H1 (cell line): ENCODE results near the gene APBB3. TPM values are rescaled to one million over a fixed set of nuclear protein-coding genes. Genes with fewer than 3 reads are reported as not detected.

Experiments used
- CTCF ChIA-PET: fragments of 300-600 bp; sonication (Branson Sonifier 250); formaldehyde crosslinking; loops from one replicate; lab custom pipeline; 2021; ENCODE audit not compliant: partially characterized antibody; lab: Charles Lee
- POLR2A ChIA-PET: fragments of 300-600 bp; sonication (Branson Sonifier 250); formaldehyde crosslinking; loops from one replicate; lab custom pipeline; 2021; ENCODE audit warnings: inconsistent platforms; ENCODE audit not compliant: partially characterized antibody; lab: Charles Lee
- DNase-seq, 2 experiments: peaks; one replicate each; pipeline versions ENCODE4 v3.0.0 to v3.0.0-alpha.2; 2010 to 2022; ENCODE audit warnings: low spot score in 2 of 2, low read depth in 1 of 2, mixed read lengths in 1 of 2
- FAIRE-seq: peaks from 2 replicates; lab custom pipeline; 2011; peaks lifted over from hg19 to GRCh38; lab: Jason Lieb, UNC
- H2AFZ ChIP-seq: 2 replicates; pipeline ENCODE4 v1.8.1; 2012; ENCODE audit warnings: low read length, inconsistent platforms
- H2AK5ac ChIP-seq: 2 replicates; pipeline ENCODE4 v1.6.1; 2013; ENCODE audit warnings: low read depth, low read length
- H2BK120ac ChIP-seq: replicated peaks from 2 replicates; pipeline ENCODE3; 2013; ENCODE audit warnings: low read depth, low read length, inconsistent platforms
- H2BK12ac ChIP-seq: 2 replicates; pipeline ENCODE4 v1.6.1; 2013; ENCODE audit warnings: low read depth, low read length
- H2BK15ac ChIP-seq: 2 replicates; pipeline ENCODE4 v1.6.1; 2013; ENCODE audit warnings: low read length
- H2BK20ac ChIP-seq: 2 replicates; pipeline ENCODE4 v1.6.1; 2013; ENCODE audit warnings: low read length
- H2BK5ac ChIP-seq: 2 replicates; pipeline ENCODE4 v1.6.1; 2013; ENCODE audit warnings: low read depth, low read length
- H3K14ac ChIP-seq: 2 replicates; pipeline ENCODE4 v1.6.1; 2013; ENCODE audit warnings: inconsistent platforms; ENCODE audit not compliant: insufficient read length
- H3K18ac ChIP-seq: 2 replicates; pipeline ENCODE4 v1.6.1; 2013; ENCODE audit warnings: low read length; ENCODE audit errors: extremely low read depth
- H3K23ac ChIP-seq: 2 replicates; pipeline ENCODE4 v1.6.1; 2013; ENCODE audit warnings: inconsistent platforms; ENCODE audit not compliant: insufficient read length
- H3K23me2 ChIP-seq: 2 replicates; pipeline ENCODE4 v1.6.1; 2013; ENCODE audit warnings: low read depth, low read length
- H3K27ac ChIP-seq: 2 replicates; pipeline ENCODE4 v1.6.1; 2011; ENCODE audit warnings: low read depth, low read length, inconsistent platforms
- H3K27me3 ChIP-seq, 4 experiments: replicated peaks in 1 of 4; 1 replicate in 1 of 4; 2 replicates in 3 of 4; pipeline versions ENCODE4 v1.6.1 to v1.8.1; 2011 to 2013; ENCODE audit warnings: low read length in 3 of 4, mild to moderate bottlenecking in 3 of 4, inconsistent platforms in 2 of 4, mixed read lengths in 2 of 4, moderate library complexity in 1 of 4; ENCODE audit not compliant: control insufficient read depth in 3 of 4, insufficient read depth in 3 of 4; ENCODE audit errors: extremely low read depth in 1 of 4
- H3K36me3 ChIP-seq, 4 experiments: 2 replicates each; pipeline versions ENCODE4 v1.6.1 to v1.8.1; 2011 to 2013; ENCODE audit warnings: mild to moderate bottlenecking in 4 of 4, low read length in 3 of 4, moderate library complexity in 2 of 4, control low read depth in 1 of 4, inconsistent platforms in 1 of 4; ENCODE audit not compliant: insufficient read depth in 4 of 4, control insufficient read depth in 2 of 4
- H3K4ac ChIP-seq: replicated peaks from 2 replicates; pipeline ENCODE3; 2013; ENCODE audit warnings: low read length, low read depth, mixed read lengths, inconsistent platforms; ENCODE audit not compliant: insufficient read length
- H3K4me1 ChIP-seq, 4 experiments: replicated peaks in 1 of 4; 1 replicate in 1 of 4; 2 replicates in 3 of 4; pipeline versions ENCODE4 v1.6.1 to v1.8.1; 2011 to 2013; ENCODE audit warnings: low read length in 3 of 4, inconsistent platforms in 2 of 4, mixed read lengths in 1 of 4; ENCODE audit not compliant: insufficient read depth in 4 of 4, control insufficient read depth in 3 of 4
- H3K4me2 ChIP-seq, 2 experiments: 2 replicates each; pipeline versions ENCODE4 v1.6.1 to v1.8.1; 2011 to 2013; ENCODE audit warnings: low read depth in 2 of 2, low read length in 2 of 2, control low read depth in 1 of 2, inconsistent platforms in 1 of 2, mild to moderate bottlenecking in 1 of 2; ENCODE audit not compliant: insufficient read depth in 1 of 2
- H3K4me3 ChIP-seq, 4 experiments: fragments of 200-600, 300-600 bp in 1 of 4; sonication (generic), shearing (Covaris generic), sonication (Bioruptor Twin) in 1 of 4; 2 replicates each; pipeline versions ENCODE4 v1.5.1 to v1.8.1; 2011 to 2016; ENCODE audit warnings: low read length in 4 of 4, low read depth in 3 of 4, control low read depth in 2 of 4, inconsistent platforms in 2 of 4, mild to moderate bottlenecking in 2 of 4, mixed read lengths in 1 of 4, moderate library complexity in 1 of 4; ENCODE audit not compliant: insufficient read depth in 2 of 4; ENCODE audit errors: extremely low read depth in 1 of 4
- H3K56ac ChIP-seq: replicated peaks from 2 replicates; pipeline ENCODE3; 2013; ENCODE audit warnings: low read depth, mild to moderate bottlenecking, mixed read lengths, low read length, inconsistent platforms; ENCODE audit not compliant: insufficient read length
- H3K79me1 ChIP-seq: 2 replicates; pipeline ENCODE4 v1.6.1; 2013; ENCODE audit warnings: low read depth, low read length, control low read depth
- H3K79me2 ChIP-seq, 2 experiments: 2 replicates each; pipeline versions ENCODE4 v1.6.1 to v1.8.1; 2012 to 2013; ENCODE audit warnings: low read length in 2 of 2, mild to moderate bottlenecking in 2 of 2, inconsistent platforms in 1 of 2; ENCODE audit not compliant: insufficient read depth in 2 of 2, control insufficient read depth in 1 of 2
- H3K9ac ChIP-seq, 4 experiments: replicated peaks in 1 of 4; 1 replicate in 1 of 4; 2 replicates in 3 of 4; pipeline versions ENCODE4 v1.6.1 to v1.8.1; 2011 to 2013; ENCODE audit warnings: low read depth in 3 of 4, low read length in 3 of 4, control low read depth in 2 of 4, mild to moderate bottlenecking in 2 of 4, moderate library complexity in 2 of 4, inconsistent platforms in 1 of 4; ENCODE audit errors: extremely low read depth in 1 of 4
- H3K9me3 ChIP-seq, 2 experiments: 2 replicates each; pipeline versions ENCODE4 v1.6.1 to v1.8.1; 2012 to 2013; ENCODE audit warnings: mild to moderate bottlenecking in 2 of 2, moderate library complexity in 2 of 2, control low read depth in 1 of 2, inconsistent platforms in 1 of 2, low read depth in 1 of 2, low read length in 1 of 2, mixed read lengths in 1 of 2; ENCODE audit not compliant: insufficient read depth in 2 of 2
- H4K20me1 ChIP-seq, 2 experiments: replicated peaks in 1 of 2; 2 replicates each; pipeline versions ENCODE3 to v1.8.1; 2011 to 2013; ENCODE audit warnings: inconsistent platforms in 2 of 2, low read length in 2 of 2, mild to moderate bottlenecking in 1 of 2; ENCODE audit not compliant: insufficient read depth in 2 of 2, control insufficient read depth in 1 of 2
- H4K5ac ChIP-seq: 2 replicates; pipeline ENCODE4 v1.6.1; 2013; ENCODE audit warnings: low read length, low read depth, mixed read lengths, inconsistent platforms; ENCODE audit not compliant: insufficient read length
- H4K8ac ChIP-seq: 2 replicates; pipeline ENCODE4 v1.8.0; 2013; ENCODE audit warnings: mild to moderate bottlenecking, moderate library complexity, low read length, inconsistent platforms; ENCODE audit not compliant: insufficient read depth; ENCODE audit errors: extremely low read depth
- H4K91ac ChIP-seq: replicated peaks from 2 replicates; pipeline ENCODE3; 2013; ENCODE audit warnings: low read length, mixed read lengths, inconsistent platforms; ENCODE audit not compliant: insufficient read length
- FOSL1 ChIP-seq: IDR thresholded peaks from 2 replicates; pipeline ENCODE4 v1.6.1; 2011; ENCODE audit warnings: mild to moderate bottlenecking, low read depth, low read length, moderate library complexity; ENCODE audit not compliant: insufficient read depth
- NANOG ChIP-seq: IDR thresholded peaks from 2 replicates; pipeline ENCODE4 v1.6.1; 2011; ENCODE audit warnings: low read length, low read depth, mild to moderate bottlenecking, inconsistent platforms; ENCODE audit not compliant: insufficient read depth, poor library complexity, severe bottlenecking
- SAP30 ChIP-seq: fragments of 300-600 bp; sonication (generic); IDR thresholded peaks from 2 replicates; pipeline ENCODE4 v1.7.1; 2012; ENCODE audit warnings: low read length, moderate library complexity, mild to moderate bottlenecking, inconsistent platforms; ENCODE audit not compliant: insufficient read depth, insufficient replicate concordance
- WGBS, 2 experiments: shearing (Covaris generic) in 1 of 2; methylation state at CpG; one replicate each; pipeline versions ENCODE4 v1.1.6 to v1.1.7; 2013 to 2015; ENCODE audit warnings: low lambda C conversion rate in 2 of 2, mixed read lengths in 2 of 2, inconsistent platforms in 1 of 2, low coverage in 1 of 2, missing lambda C conversion rate in 1 of 2; ENCODE audit not compliant: insufficient replicate concordance in 2 of 2, insufficient coverage in 1 of 2, insufficient read length in 1 of 2; ENCODE audit errors: extremely low coverage in 1 of 2, missing lambda C conversion rate in 1 of 2; 5-methylcytosine and 5-hydroxymethylcytosine counted together
- polyA plus RNA-seq, 7 experiments: library from polyadenylated mRNA; depleted of rRNA in 3 of 7; stranded (reverse) in 5 of 7; unstranded in 2 of 7; fragments of >200 nt in 5 of 7; fragments of 200-250 nt in 2 of 7; gene quantifications; 1 replicate in 5 of 7; 2 replicates in 1 of 7; 4 replicates in 1 of 7; pipeline versions ENCODE4 v1.2.1 to v1.2.3, GENCODE V29; 2011 to 2013; ENCODE audit warnings: missing spikeins in 2 of 7, mixed read lengths in 2 of 7
- total RNA-seq: library from RNA; stranded (reverse); fragmentation: NEBNext Ultra II Directional; extraction: Animal tissue kit (Norgen Biotek cat#: 25700); gene quantifications from 2 replicates; pipeline ENCODE4 v1.2.1, GENCODE V29; 2021

APBB3 gene
- total and polyA plus RNA-seq, 2 of the 8 experiments (the other 6 are each of a cell fraction or from before 2014, with no cell fraction given): 16.0 to 21.9 TPM

GRCh38 chr5:140568443-140569063 lies 4.2 kb upstream of the APBB3 start:
- no peak overlapping the region for H2BK12ac ChIP-seq

More at GRCh38 chr5:140568443-140569063, 4.2 kb upstream of the APBB3 start:
- H3K27me3 ChIP-seq: no peaks in the 10 kb centered on the region; a peak in 1 of 7 replicates
- H2BK5ac ChIP-seq: no peak overlapping the region
- no peak overlapping the region for H3K9ac ChIP-seq
- peaks cover 3 to 9% of the 10 kb centered on the region in 2 experiments; a peak in 3 of 4 replicates for H3K79me2 ChIP-seq
- no peak overlapping the region for H3K18ac ChIP-seq
- H2BK120ac ChIP-seq: no peak overlapping the region
- H2BK20ac ChIP-seq: no peak overlapping the region
- H2BK15ac ChIP-seq: no peak overlapping the region
- no peaks in the 10 kb centered on the region for H4K20me1 ChIP-seq
- H3K23me2 ChIP-seq: peaks cover 13% of the 10 kb centered on the region
- no peak overlapping the region for H2AK5ac ChIP-seq
- FAIRE-seq (no peak), DNase-seq (no peak)
- H3K4ac ChIP-seq: no peak overlapping the region
- H4K5ac ChIP-seq: no peak overlapping the region
- no peak overlapping the region for H3K4me2 ChIP-seq
- peaks cover 0 to 18% (median 13%) of the 10 kb centered on the region in 4 experiments; a peak in 4 of 8 replicates for H3K36me3 ChIP-seq
- H3K79me1 ChIP-seq: peaks cover 7% of the 10 kb centered on the region
- 78% methylated on average over 2 of the region's 2 CpGs; no CpG with 5 or more reads in 1 of the 2 experiments for WGBS, 2 experiments
- TF ChIP-seq NANOG: no peak
- no peak for TF ChIP-seq SAP30
- TF ChIP-seq FOSL1: no peak
- H4K8ac ChIP-seq: no peak overlapping the region
- no peak overlapping the region for H4K91ac ChIP-seq
- peaks cover 0 to 10% (median 3%) of the 10 kb centered on the region in 4 experiments; a peak in 5 of 7 replicates for H3K4me1 ChIP-seq
- ChIA-PET CTCF (interaction anchor here (0.6 to 1.8 kb wide), 3 partner anchors 22 to 1190 kb away, joined by 3 to 4 read pairs (median 4); no protein-coding TSS in a partner anchor), POLR2A (interaction anchor here (0.7 to 10.0 kb wide), 5 partner anchors 12 to 143 kb away, joined by 3 to 94 read pairs (median 6); partner anchors contain the start of genes DND1, EIF4EBP3 and SRA1)
- no peak overlapping the region for H3K27ac ChIP-seq
- no peak overlapping the region for H3K4me3 ChIP-seq
- no peak overlapping the region for H3K23ac ChIP-seq
- no peaks in the 10 kb centered on the region for H3K9me3 ChIP-seq
- no peak overlapping the region for H3K56ac ChIP-seq
- H2AFZ ChIP-seq: no peak overlapping the region
- no peak overlapping the region for H3K14ac ChIP-seq
